ENCODE data around the gene IMPA2. TPM values are rescaled to one million over a fixed set of nuclear protein-coding genes. Genes with fewer than 3 reads are reported as not detected.

Gene IMPA2
- total and polyA plus RNA-seq, 8 donors, result 93.5 to 286 (median 156) TPM

DNA sequence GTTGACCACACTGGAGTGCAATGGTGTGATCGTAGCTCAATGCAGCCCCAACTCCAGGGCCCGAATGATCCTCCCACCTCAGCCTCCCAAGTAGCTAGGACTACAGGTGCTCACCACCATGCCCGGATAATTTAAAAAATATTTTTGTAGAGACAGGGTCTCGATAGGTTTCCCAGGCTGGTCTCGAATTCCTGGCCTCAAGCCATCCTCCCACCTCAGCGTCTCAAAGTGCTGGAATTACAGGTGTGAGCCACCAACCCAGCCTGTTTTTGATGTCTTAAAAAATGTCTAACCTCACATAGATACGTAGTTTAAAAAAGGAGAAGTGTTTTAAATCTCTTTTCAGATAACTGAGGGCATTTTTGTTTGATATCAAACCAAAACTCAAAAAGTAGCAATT, 37.6 kb downstream of the IMPA2 start:
- WGBS, 2 donors, result 89 to 91% methylated on average over 7 of the region's 7 CpGs
- H3K27me3 ChIP-seq, result no peaks in the 10 kb centered on the region
- peaks cover 0 to 57% (median 3%) of the 10 kb centered on the region in 3 donors for H3K36me3 ChIP-seq
- H3K4me1 ChIP-seq, result peaks cover 23 to 31% (median 27%) of the 10 kb centered on the region in 3 donors
- intact Hi-C loops (cut with DNase I), result no loop called here
- H3K9me3 ChIP-seq, result no peaks in the 10 kb centered on the region
- DNase-seq (peak in 1 of 6 donors; percentile 9), FAIRE-seq (no peak), ATAC-seq (no peak)
- TF ChIP-seq, protein P1, sequence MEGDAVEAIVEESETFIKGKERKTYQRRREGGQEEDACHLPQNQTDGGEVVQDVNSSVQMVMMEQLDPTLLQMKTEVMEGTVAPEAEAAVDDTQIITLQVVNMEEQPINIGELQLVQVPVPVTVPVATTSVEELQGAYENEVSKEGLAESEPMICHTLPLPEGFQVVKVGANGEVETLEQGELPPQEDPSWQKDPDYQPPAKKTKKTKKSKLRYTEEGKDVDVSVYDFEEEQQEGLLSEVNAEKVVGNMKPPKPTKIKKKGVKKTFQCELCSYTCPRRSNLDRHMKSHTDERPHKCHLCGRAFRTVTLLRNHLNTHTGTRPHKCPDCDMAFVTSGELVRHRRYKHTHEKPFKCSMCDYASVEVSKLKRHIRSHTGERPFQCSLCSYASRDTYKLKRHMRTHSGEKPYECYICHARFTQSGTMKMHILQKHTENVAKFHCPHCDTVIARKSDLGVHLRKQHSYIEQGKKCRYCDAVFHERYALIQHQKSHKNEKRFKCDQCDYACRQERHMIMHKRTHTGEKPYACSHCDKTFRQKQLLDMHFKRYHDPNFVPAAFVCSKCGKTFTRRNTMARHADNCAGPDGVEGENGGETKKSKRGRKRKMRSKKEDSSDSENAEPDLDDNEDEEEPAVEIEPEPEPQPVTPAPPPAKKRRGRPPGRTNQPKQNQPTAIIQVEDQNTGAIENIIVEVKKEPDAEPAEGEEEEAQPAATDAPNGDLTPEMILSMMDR (IDR thresholded peaks at IDR 0.05), result no peak
- H3K4me3 ChIP-seq, result no peak overlapping the region
- no peak overlapping the region for H3K27ac ChIP-seq

DNA sequence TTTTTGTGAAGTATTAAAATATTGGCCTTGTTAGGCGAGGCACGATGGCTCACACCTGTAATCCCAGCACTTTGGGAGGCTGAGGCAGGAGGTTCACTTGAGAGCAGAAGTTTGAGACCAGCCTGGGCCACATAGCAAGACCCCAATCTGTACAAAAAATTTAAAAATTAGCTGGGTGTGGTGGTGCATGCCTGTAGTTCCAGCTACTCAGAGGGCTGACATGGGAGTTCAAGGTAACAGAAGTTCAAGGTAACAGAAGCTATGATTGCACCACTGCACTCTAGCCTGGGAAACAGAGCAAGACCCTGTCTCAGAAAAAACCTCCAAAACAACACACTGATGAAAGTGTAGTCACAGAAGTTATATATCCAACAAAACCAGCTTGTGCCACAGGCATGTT, 39.8 kb downstream of the IMPA2 start:
- Histone ChIP-seq H3K4me3 (no peak overlapping the region), H3K4me1 (peaks cover 3 to 11% (median 9%) of the 10 kb centered on the region in 3 donors), H3K27me3 (no peaks in the 10 kb centered on the region), H3K27ac (peak overlapping the region in 1 of 4 donors; percentile 22), H3K9me3 (no peaks in the 10 kb centered on the region), H3K36me3 (peaks cover 0 to 59% (median 3%) of the 10 kb centered on the region in 3 donors)
- intact Hi-C loops (cut with DNase I), result no loop called here
- TF ChIP-seq, protein P1 (IDR thresholded peaks at IDR 0.05), result no peak
- FAIRE-seq, result no peak
- ATAC-seq, result no peak
- no peak for DNase-seq
- WGBS, 2 donors, result 94 to 97% methylated on average over 2 of the region's 2 CpGs

DNA sequence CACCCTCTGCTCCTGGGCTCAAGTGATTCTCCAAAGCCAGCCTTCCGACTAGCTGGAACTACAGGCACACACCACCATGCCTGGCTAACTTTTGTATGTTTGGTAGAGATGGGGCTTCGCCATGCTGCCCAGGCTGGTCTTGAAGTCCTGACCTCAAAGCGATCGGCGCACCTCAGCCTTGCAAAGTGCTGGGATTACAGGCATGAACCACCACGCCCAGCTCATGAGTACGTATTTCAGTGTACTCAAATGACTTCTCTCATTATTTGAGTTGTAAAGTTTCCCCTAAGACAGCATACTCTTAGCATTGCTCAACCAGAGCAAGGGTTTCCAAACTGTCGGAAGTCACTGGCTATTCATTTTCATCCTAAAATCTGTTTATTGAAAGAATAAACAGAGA, 40.3 kb downstream of the IMPA2 start:
- H3K4me3 ChIP-seq, result no peak overlapping the region
- peaks cover 0 to 54% (median 3%) of the 10 kb centered on the region in 3 donors for H3K36me3 ChIP-seq
- no peak overlapping the region for H3K27ac ChIP-seq
- intact Hi-C loops (cut with DNase I), result no loop called here
- no peaks in the 10 kb centered on the region for H3K27me3 ChIP-seq
- H3K4me1 ChIP-seq, result peaks cover under 1 to 12% (median 8%) of the 10 kb centered on the region in 3 donors
- ATAC-seq (no peak), FAIRE-seq (no peak), DNase-seq (peak in 1 of 6 donors; percentile 10)
- WGBS, 2 donors, result 91 to 96% methylated on average over 8 of the region's 8 CpGs
- TF ChIP-seq, protein P1 (IDR thresholded peaks at IDR 0.05), result no peak
- H3K9me3 ChIP-seq, result no peaks in the 10 kb centered on the region

DNA sequence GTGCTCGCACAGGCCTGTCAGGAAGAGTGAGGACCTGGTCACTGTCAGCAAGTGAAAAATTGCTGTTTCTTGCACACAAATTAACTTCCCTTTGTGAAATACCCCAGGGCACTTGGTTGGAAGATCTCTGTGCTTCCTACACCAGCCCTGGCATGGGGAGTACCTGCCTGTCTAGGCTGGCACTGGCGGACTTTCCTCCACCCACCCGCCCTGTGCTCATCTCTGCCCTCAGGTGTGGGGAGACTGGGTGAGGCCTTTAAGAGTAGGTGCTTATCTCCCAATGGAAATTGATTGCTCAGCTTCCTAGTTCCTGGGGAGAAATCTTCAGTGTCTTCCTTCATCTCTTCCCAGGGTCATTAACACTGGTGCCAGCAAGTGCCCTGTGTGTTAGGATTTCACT, 42.1 kb downstream of the IMPA2 start:
- DNase-seq (no peak), ATAC-seq (no peak), FAIRE-seq (no peak)
- Histone ChIP-seq H3K9me3 (no peaks in the 10 kb centered on the region), H3K4me1 (peaks cover 8 to 22% (median 13%) of the 10 kb centered on the region in 3 donors), H3K36me3 (peaks cover 0 to 45% (median under 1%) of the 10 kb centered on the region in 3 donors), H3K27me3 (no peaks in the 10 kb centered on the region), H3K27ac (peak overlapping the region in 1 of 4 donors; percentile 12), H3K4me3 (no peak overlapping the region)
- WGBS, 2 donors, result 74 to 96% methylated on average over 3 of the region's 3 CpGs
- TF ChIP-seq, protein P1 (IDR thresholded peaks at IDR 0.05), result no peak
- intact Hi-C loops (cut with DNase I), result no loop called here

DNA sequence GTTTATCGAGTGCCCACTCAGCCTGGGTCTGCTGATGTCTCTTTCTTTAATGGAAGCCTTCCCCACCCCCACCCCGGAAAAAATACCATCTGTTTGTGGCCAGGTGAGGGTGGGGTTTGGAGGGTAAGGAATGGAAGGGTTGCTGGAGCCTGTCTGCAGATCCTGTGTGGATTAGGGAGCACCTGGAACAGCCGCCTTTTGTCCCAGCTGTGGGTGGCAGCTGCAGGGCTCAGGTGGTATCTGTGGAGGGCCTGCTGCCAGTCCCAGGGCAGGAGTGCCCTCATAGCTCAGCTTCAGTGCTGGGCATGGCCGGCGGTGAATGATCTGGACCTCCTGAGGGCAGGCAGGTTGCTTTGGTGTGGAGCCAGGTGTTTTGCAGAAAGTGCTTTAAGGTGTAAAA, 45.3 kb downstream of the IMPA2 start:
- ATAC-seq, result peak; percentile 79 to 87 (median 82)
- peak in 4 of 6 donors; percentile 76 to 90 (median 80) for DNase-seq
- intact Hi-C loops (cut with DNase I), result no loop called here
- 36 to 42% methylated on average over 5 of the region's 5 CpGs for WGBS, 2 donors
- Histone ChIP-seq H3K27ac (peak overlapping the region; percentile 78 to 92 (median 85)), H3K4me1 (peaks cover 8 to 22% (median 13%) of the 10 kb centered on the region in 3 donors), H3K36me3 (peaks cover 0 to 64% (median 6%) of the 10 kb centered on the region in 3 donors), H3K9me3 (no peaks in the 10 kb centered on the region), H3K27me3 (no peaks in the 10 kb centered on the region), H3K4me3 (no peak overlapping the region)
- FAIRE-seq, result no peak
- TF ChIP-seq, protein P1 (IDR thresholded peaks at IDR 0.05), result no peak
